ENCODE results near the gene DCDC2B.

DCDC2B gene

DNA sequence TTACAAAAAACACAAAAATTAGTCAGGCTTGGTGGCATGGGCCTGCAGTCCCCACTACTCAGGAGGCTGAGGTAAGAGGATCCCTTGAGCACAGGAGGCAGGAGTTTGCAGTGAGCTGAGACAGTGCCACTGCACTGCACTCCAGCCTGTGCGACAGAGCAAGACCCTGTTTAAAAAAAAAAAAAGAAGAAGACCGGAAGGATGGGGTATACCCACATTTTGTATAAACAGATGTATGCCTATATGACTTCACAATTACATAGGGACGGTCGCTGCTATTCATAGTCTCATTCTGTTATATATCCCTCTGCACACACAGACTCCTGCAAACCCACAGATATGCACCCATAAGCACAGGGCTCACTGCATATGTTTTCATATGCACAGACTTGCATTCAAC is 54.9 kb downstream of the DCDC2B start:
- DNase-seq, result no peak
